HG02623 (cell line): ENCODE data around the gene DRAP1.

Experiments
- ATAC-seq: cut with Tn5 transposase; IDR thresholded peaks from one replicate; pipeline ENCODE4 v1.9.1; 2021; ENCODE audit warnings: moderate library complexity; ENCODE audit not compliant: unreplicated experiment

Gene DRAP1

GRCh38 chr11:65960824-65961266 lies 41.6 kb downstream of the DRAP1 start:
- ATAC-seq = no peak

- peak; percentile 76 for ATAC-seq
Measured at GRCh38 chr11:65961267-65962140, 42.3 kb downstream of the DRAP1 start, which contains the start of gene SART1. Gene SART1 (plus strand): TSS chr11:65961734. CDS start chr11:65961781, 47 bp downstream.

GRCh38 chr11:65962141-65962564 lies 42.9 kb downstream of the DRAP1 start:
- no peak for ATAC-seq

- no peak for ATAC-seq
Measured at GRCh38 chr11:65964906-65965305, 45.7 kb downstream of the DRAP1 start.

GRCh38 chr11:65965986-65966762 lies 46.9 kb downstream of the DRAP1 start:
- ATAC-seq = no peak

- ATAC-seq = no peak
Measured at GRCh38 chr11:65967329-65967934, 48.2 kb downstream of the DRAP1 start.

GRCh38 chr11:65968600-65969482 lies 49.6 kb downstream of the DRAP1 start:
- no peak for ATAC-seq
